Astrocyte (in vitro differentiated cells and primary cell): ENCODE measurements around the gene SERPINB1.

Experiments
- EZH2 ChIP-seq: IDR thresholded peaks from 2 replicates; pipeline ENCODE4 v1.6.1; 2012; ENCODE audit warnings: mild to moderate bottlenecking, low read length, inconsistent platforms; ENCODE audit not compliant: insufficient read depth
- TF ChIP-seq, protein P1 (sequence below): IDR thresholded peaks from 2 replicates; pipeline ENCODE4 v1.5.1; 2011; ENCODE audit warnings: low read depth, mild to moderate bottlenecking, inconsistent platforms, low read length, moderate library complexity; ENCODE audit not compliant: insufficient read depth

GRCh38 chr6:2821554-2821953 is 20.1 kb downstream of the SERPINB1 start:
- TF ChIP-seq, protein P1, sequence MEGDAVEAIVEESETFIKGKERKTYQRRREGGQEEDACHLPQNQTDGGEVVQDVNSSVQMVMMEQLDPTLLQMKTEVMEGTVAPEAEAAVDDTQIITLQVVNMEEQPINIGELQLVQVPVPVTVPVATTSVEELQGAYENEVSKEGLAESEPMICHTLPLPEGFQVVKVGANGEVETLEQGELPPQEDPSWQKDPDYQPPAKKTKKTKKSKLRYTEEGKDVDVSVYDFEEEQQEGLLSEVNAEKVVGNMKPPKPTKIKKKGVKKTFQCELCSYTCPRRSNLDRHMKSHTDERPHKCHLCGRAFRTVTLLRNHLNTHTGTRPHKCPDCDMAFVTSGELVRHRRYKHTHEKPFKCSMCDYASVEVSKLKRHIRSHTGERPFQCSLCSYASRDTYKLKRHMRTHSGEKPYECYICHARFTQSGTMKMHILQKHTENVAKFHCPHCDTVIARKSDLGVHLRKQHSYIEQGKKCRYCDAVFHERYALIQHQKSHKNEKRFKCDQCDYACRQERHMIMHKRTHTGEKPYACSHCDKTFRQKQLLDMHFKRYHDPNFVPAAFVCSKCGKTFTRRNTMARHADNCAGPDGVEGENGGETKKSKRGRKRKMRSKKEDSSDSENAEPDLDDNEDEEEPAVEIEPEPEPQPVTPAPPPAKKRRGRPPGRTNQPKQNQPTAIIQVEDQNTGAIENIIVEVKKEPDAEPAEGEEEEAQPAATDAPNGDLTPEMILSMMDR: no peak
- no peak for TF ChIP-seq EZH2
